ENCODE results near the gene POPDC3.

DNA sequence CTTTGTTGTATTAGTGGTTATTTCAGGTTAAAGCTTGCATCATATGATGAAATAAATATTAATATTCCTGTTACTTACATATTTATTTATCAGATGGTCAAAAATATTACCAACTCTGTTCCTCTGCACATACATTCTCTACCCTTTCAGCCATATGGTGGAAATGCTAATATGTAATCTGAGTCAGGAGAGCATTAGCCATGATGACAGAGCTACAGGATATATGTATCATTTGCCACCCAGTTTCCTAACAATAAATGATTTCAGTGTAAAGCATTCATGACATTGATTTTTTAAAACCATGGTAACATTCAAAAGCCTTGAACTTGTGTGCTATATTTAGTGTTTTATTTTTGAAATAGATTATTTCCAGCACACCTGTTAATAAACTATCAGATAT is 16.6 kb downstream of the POPDC3 start:
- TF ChIP-seq, protein P1, sequence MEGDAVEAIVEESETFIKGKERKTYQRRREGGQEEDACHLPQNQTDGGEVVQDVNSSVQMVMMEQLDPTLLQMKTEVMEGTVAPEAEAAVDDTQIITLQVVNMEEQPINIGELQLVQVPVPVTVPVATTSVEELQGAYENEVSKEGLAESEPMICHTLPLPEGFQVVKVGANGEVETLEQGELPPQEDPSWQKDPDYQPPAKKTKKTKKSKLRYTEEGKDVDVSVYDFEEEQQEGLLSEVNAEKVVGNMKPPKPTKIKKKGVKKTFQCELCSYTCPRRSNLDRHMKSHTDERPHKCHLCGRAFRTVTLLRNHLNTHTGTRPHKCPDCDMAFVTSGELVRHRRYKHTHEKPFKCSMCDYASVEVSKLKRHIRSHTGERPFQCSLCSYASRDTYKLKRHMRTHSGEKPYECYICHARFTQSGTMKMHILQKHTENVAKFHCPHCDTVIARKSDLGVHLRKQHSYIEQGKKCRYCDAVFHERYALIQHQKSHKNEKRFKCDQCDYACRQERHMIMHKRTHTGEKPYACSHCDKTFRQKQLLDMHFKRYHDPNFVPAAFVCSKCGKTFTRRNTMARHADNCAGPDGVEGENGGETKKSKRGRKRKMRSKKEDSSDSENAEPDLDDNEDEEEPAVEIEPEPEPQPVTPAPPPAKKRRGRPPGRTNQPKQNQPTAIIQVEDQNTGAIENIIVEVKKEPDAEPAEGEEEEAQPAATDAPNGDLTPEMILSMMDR (conservative IDR thresholded peaks at IDR 0.05; ENCODE audit: low read depth, low read length) = no peak
- no peak for TF ChIP-seq MXI1 (IDR thresholded peaks at IDR 0.05; ENCODE audit: borderline replicate concordance, low read depth, low read length)
- TF ChIP-seq RAD21 (IDR thresholded peaks at IDR 0.05; ENCODE audit: low read length) = no peak
- TF ChIP-seq MAZ (IDR thresholded peaks at IDR 0.05; ENCODE audit: borderline replicate concordance, low read depth, low read length) = no peak
- TF ChIP-seq POLR2A (IDR thresholded peaks at IDR 0.05; ENCODE audit: low read depth, low read length) = no peak
- no peak for TF ChIP-seq RCOR1 (IDR thresholded peaks at IDR 0.05; ENCODE audit: insufficient replicate concordance, low read length)
- TF ChIP-seq BHLHE40 (IDR thresholded peaks at IDR 0.05; ENCODE audit: low read depth, low read length) = no peak
- TF ChIP-seq FOS (IDR thresholded peaks at IDR 0.05; ENCODE audit: low read depth, low read length) = no peak

All from IMR-90 (cell line).